NCI-H2107 treated with DMSO at 0.1 percent for 48 hours (cell line): ENCODE results near the gene TBCA.
"Not testable (repeated sequence)": the region's sequence is repeated elsewhere in the genome, so short reads cannot be mapped to it uniquely, and the experiment has no call there.

Source experiments
- DNase-seq: peaks from one replicate; lab custom pipeline; 2025; ENCODE audit not compliant: unreplicated experiment; lab: John Stamatoyannopoulos, UW

Gene TBCA

GRCh38 chr5:77773734-77774280 is 2.3 kb downstream of the TBCA start:
- no peak for DNase-seq

- DNase-seq, result no peak
Observed at GRCh38 chr5:77772729-77773128, 3.4 kb downstream of the TBCA start.

GRCh38 chr5:77771452-77771851 is 4.7 kb downstream of the TBCA start:
- DNase-seq, result no peak

- DNase-seq, result no peak
Observed at GRCh38 chr5:77770293-77771005, 5.7 kb downstream of the TBCA start.

GRCh38 chr5:77768978-77769377 is 7.2 kb downstream of the TBCA start:
- DNase-seq, result no peak

- no peak for DNase-seq
Observed at GRCh38 chr5:77767301-77767700, 8.8 kb downstream of the TBCA start.

- no peak for DNase-seq
Observed at GRCh38 chr5:77761606-77762005, 14.5 kb downstream of the TBCA start.

GRCh38 chr5:77758141-77758938 is 17.8 kb downstream of the TBCA start:
- DNase-seq, result no peak

- no peak for DNase-seq
Observed at GRCh38 chr5:77751328-77752023, 24.7 kb downstream of the TBCA start.

GRCh38 chr5:77750928-77751327 is 25.2 kb downstream of the TBCA start:
- DNase-seq, result not testable (repeated sequence)

GRCh38 chr5:77748160-77748559 is 28.0 kb downstream of the TBCA start:
- no peak for DNase-seq

- no peak for DNase-seq
Observed at GRCh38 chr5:77744116-77744515, 32.0 kb downstream of the TBCA start.

GRCh38 chr5:77743181-77743580 is 33.0 kb downstream of the TBCA start:
- DNase-seq, result no peak

GRCh38 chr5:77741608-77742007 is 34.5 kb downstream of the TBCA start:
- no peak for DNase-seq

GRCh38 chr5:77734885-77735284 is 41.3 kb downstream of the TBCA start:
- no peak for DNase-seq

GRCh38 chr5:77733130-77733529 is 43.0 kb downstream of the TBCA start:
- DNase-seq, result no peak

- no peak for DNase-seq
Observed at GRCh38 chr5:77727190-77727589, 48.9 kb downstream of the TBCA start.

- no peak for DNase-seq
Observed at GRCh38 chr5:77725616-77726015, 50.5 kb downstream of the TBCA start.

GRCh38 chr5:77724934-77725333 is 51.2 kb downstream of the TBCA start:
- no peak for DNase-seq

GRCh38 chr5:77719666-77720363 is 56.3 kb downstream of the TBCA start:
- no peak for DNase-seq
